Neural crest cell (in vitro differentiated cells): ENCODE results near the gene CDKL5. TPM values are rescaled to one million over a fixed set of nuclear protein-coding genes. Genes with fewer than 3 reads are reported as not detected.

Experiments used
- DNase-seq: peaks from one replicate; pipeline ENCODE4 v3.0.0; 2021; ENCODE audit warnings: low read depth, mixed read lengths, low spot score
- H3K27ac Mint-ChIP-seq: one replicate; pipeline ENCODE4 v1.8.0; 2021; ENCODE audit warnings: mild to moderate bottlenecking, mixed read lengths; ENCODE audit not compliant: unreplicated experiment
- H3K27me3 Mint-ChIP-seq: 2 replicates; pipeline ENCODE4 v1.8.0; 2021; ENCODE audit warnings: low read depth, mild to moderate bottlenecking, mixed read lengths
- H3K36me3 Mint-ChIP-seq: 2 replicates; pipeline ENCODE4 v1.8.0; 2021; ENCODE audit warnings: low read depth, mild to moderate bottlenecking, mixed read lengths
- H3K4me1 Mint-ChIP-seq: 2 replicates; pipeline ENCODE4 v1.8.0; 2021; ENCODE audit warnings: mixed read lengths
- H3K4me3 Mint-ChIP-seq: one replicate; pipeline ENCODE4 v1.8.0; 2021; ENCODE audit warnings: mild to moderate bottlenecking, mixed read lengths
- H3K9me3 Mint-ChIP-seq: 2 replicates; pipeline ENCODE4 v1.8.0; 2021; ENCODE audit warnings: mixed read lengths
- total RNA-seq: library from RNA; stranded (reverse); gene quantifications from 2 replicates; pipeline ENCODE4 v1.2.1, GENCODE V29; 2021
- TF ChIP-seq, protein P1 (sequence below): fragments of 200-600 bp; sonication (generic); conservative IDR thresholded peaks from 2 replicates; pipeline ENCODE4 v1.5.0; 2021; ENCODE audit warnings: antibody characterized with exemption, mild to moderate bottlenecking

The CDKL5 gene
- total RNA-seq, 1 donor from 2014 or later = 3.7 TPM

DNA sequence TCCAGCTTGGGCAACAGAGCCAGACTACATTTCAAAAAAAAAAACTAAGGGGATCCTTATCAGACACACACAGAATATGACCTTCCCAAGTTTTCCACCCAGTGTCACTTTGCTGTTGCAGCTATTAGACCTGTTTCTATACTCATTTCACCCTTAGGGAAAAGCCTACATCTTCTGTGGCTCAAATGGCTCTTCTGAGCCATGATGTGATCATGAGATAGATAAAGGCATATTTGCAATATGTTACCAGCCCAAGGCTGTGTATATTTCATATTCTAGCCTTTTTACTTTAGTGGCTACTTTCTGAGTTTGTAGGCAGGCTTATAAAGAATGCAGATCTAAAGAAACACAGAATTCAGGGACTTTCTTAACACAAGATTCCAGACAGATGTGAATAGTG is 227.2 kb downstream of the CDKL5 start:
- no peak overlapping the region for H3K4me3 Mint-ChIP-seq
- H3K27ac Mint-ChIP-seq = no peak overlapping the region
- no peaks in the 10 kb centered on the region for H3K36me3 Mint-ChIP-seq
- H3K27me3 Mint-ChIP-seq = no peaks in the 10 kb centered on the region
- H3K4me1 Mint-ChIP-seq = peaks cover 5% of the 10 kb centered on the region
- TF ChIP-seq, protein P1, sequence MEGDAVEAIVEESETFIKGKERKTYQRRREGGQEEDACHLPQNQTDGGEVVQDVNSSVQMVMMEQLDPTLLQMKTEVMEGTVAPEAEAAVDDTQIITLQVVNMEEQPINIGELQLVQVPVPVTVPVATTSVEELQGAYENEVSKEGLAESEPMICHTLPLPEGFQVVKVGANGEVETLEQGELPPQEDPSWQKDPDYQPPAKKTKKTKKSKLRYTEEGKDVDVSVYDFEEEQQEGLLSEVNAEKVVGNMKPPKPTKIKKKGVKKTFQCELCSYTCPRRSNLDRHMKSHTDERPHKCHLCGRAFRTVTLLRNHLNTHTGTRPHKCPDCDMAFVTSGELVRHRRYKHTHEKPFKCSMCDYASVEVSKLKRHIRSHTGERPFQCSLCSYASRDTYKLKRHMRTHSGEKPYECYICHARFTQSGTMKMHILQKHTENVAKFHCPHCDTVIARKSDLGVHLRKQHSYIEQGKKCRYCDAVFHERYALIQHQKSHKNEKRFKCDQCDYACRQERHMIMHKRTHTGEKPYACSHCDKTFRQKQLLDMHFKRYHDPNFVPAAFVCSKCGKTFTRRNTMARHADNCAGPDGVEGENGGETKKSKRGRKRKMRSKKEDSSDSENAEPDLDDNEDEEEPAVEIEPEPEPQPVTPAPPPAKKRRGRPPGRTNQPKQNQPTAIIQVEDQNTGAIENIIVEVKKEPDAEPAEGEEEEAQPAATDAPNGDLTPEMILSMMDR = no peak
- no peak for DNase-seq
- H3K9me3 Mint-ChIP-seq = no peaks in the 10 kb centered on the region

DNA sequence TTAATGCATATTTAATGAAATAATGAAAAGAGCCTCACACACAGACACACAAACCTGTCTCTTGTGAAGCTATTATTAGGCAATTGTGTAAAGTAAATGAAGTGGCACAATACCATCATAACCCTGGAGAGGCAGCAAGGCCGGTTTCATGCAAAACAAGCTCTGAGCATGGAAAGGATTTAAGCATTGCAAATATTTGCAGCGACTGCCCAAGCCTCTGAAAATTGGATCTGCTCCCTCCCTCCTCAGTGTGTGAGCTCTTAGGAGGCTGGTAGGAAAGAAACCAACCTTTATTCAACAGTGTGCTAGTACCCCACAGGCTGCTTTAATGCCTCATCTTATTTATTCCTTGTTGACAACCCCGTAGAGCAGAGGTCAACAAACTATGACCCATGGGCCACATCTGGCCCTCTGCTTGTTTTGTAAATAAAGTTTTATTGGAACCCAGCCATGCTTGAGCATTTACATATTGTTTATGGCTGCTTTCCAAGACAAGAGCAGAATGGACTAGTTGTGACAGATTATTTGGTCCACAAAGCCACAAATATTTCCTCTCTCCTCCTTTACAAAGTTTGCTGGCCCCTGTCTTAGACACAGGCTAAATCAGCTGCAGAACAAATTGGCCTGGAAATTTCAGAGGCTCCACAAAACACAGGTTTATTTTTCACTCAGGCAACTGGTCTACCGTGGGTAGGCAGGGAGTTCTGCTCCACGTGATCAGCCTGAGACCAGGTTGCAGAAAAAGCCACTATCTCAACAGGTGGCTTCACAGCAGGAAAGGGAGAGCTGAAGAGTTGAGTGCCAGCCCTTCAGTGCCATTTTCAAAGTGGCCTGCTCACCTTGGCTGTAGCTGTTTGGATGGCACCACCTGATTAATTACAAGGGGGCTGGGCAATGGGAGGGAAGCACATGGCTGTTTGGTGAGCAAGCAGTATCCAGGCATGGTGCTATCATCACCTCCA is 229.7 kb downstream of the CDKL5 start:
- no peaks in the 10 kb centered on the region for H3K36me3 Mint-ChIP-seq
- peaks cover under 1% of the 10 kb centered on the region for H3K4me1 Mint-ChIP-seq
- H3K4me3 Mint-ChIP-seq = no peak overlapping the region
- TF ChIP-seq, protein P1 = no peak
- H3K9me3 Mint-ChIP-seq = no peaks in the 10 kb centered on the region
- no peaks in the 10 kb centered on the region for H3K27me3 Mint-ChIP-seq
- no peak overlapping the region for H3K27ac Mint-ChIP-seq
- no peak for DNase-seq

DNA sequence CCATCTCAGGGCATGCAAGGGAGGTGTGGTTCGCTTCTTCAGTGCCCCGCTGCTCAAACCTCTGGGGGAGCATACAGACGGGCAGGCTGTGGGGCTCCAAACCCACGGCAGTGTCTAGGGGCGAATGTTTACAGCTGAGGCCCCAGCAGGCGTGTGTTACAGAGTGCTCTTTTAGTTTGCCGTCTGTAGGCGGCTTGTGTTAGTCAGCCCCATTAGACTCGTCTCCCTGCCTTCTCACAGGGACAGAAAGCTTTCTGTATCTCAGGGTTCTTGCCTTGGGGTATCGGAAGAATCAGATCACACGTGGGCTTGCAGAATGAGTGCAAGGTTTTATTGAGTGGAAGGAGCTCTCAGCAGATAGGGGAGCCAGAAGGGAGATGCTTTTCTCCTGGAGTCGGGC is 235.9 kb downstream of the CDKL5 start:
- H3K4me3 Mint-ChIP-seq = no peak overlapping the region
- no peaks in the 10 kb centered on the region for H3K27me3 Mint-ChIP-seq
- no peak for DNase-seq
- H3K36me3 Mint-ChIP-seq = no peaks in the 10 kb centered on the region
- H3K9me3 Mint-ChIP-seq = peaks cover 8% of the 10 kb centered on the region
- H3K27ac Mint-ChIP-seq = no peak overlapping the region
- TF ChIP-seq, protein P1 = no peak
- no peaks in the 10 kb centered on the region for H3K4me1 Mint-ChIP-seq

DNA sequence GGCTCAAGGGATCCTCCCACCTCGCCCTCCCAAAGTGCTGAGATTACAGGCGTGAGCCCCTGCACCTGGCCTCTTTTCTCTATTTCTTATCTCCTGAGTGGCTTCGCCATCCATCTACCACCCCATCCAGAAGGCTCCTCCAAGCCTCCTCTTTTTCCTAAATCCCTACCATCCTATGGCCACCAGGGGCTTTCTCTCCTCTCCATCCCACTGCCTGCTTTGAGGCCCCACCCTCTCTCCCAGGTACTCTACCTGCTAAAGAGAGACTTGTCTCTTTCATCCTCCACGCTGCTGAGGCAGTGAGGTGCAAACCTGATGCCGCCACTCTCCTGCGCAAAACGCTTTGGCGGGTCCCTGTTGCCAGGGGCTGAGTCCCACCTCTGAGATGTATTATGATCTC is 239.5 kb downstream of the CDKL5 start:
- peaks cover 8% of the 10 kb centered on the region for H3K9me3 Mint-ChIP-seq
- TF ChIP-seq, protein P1 = peak; percentile 15

DNA sequence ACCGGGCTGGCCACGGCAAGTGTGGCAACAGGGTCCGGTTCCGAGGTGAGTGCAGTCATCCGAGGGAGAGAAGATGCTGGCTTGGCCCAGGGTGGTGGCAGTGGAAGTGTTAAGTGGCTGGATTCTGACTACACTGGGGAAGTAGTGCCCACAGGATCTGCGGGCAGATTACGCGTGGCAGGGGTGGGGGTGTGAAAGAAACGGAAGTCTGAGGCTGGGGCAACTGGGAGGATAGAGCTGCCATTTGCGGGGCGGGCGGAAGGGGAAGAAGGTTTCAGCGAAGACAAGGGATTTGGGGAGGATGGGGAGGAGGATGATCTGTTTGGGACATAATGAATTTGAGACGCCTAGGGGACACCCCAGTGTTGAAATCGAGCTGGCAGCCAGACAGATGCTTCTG is 241.2 kb downstream of the CDKL5 start:
- Mint-ChIP-seq H3K27me3 (no peaks in the 10 kb centered on the region), H3K4me1 (peaks cover 4% of the 10 kb centered on the region), H3K27ac (no peak overlapping the region), H3K4me3 (no peak overlapping the region), H3K9me3 (peaks cover 8% of the 10 kb centered on the region), H3K36me3 (no peaks in the 10 kb centered on the region)
- no peak for DNase-seq
- TF ChIP-seq, protein P1 = no peak

More for the DNA sequence above, 239.5 kb downstream of the CDKL5 start:
- DNase-seq = no peak
- no peak overlapping the region for H3K4me3 Mint-ChIP-seq
- H3K36me3 Mint-ChIP-seq = no peaks in the 10 kb centered on the region
- H3K27me3 Mint-ChIP-seq = no peaks in the 10 kb centered on the region
- peaks cover 4% of the 10 kb centered on the region for H3K4me1 Mint-ChIP-seq
- H3K27ac Mint-ChIP-seq = no peak overlapping the region
